ENCODE measurements around the gene C6orf47. TPM values are rescaled to one million over a fixed set of nuclear protein-coding genes. Genes with fewer than 3 reads are reported as not detected.

The C6orf47 gene
- total RNA-seq, 1 donor from 2014 or later, result 19.6 TPM

GRCh38 chr6:31689249-31690110 lies 28.9 kb upstream of the C6orf47 start:
- DNase-seq (ENCODE audit: extremely low read depth, low read depth, low spot score), result no peak

DNA sequence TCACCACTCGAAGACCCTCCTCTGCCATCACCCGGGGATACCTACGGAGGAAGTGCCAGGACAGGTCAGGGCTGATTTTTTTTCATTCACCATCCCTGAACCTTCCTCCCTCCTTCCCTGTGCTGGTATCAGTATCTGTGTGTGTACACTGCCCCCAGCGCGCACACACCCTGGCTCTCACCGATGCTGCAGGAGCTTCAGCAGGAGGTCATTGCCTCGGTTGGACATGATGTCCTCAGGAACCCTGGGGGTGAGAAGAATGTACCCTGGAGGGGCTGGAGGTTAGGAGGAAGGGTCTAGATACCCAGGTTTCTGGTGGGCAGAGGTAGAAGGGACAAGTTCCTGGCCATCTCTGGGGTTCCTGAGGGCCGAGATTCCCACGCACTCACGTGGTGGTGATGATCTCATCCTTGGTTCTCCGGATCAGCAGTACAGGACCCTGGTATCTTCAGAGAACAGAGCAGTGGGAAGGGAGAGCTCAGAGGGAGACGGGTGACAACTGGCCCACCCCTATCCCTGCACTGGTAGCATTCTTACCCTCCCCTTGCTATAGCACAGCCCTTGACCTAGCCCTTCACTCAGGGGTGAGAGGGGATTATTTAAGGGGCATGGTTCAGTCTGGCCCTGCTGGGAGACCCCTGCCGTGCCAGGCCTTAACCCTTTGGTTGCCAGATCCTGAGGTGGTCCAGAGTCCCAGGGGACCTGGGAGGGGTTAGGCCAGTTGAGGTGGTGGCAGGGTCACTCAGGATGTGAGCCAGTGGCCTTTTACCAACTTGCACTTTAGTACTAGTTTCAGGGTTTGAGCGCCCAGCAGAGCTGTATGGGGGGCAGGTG lies 27.5 kb upstream of the C6orf47 start:
- DNase-seq (ENCODE audit: extremely low read depth, low read depth, low spot score), result no peak

DNA sequence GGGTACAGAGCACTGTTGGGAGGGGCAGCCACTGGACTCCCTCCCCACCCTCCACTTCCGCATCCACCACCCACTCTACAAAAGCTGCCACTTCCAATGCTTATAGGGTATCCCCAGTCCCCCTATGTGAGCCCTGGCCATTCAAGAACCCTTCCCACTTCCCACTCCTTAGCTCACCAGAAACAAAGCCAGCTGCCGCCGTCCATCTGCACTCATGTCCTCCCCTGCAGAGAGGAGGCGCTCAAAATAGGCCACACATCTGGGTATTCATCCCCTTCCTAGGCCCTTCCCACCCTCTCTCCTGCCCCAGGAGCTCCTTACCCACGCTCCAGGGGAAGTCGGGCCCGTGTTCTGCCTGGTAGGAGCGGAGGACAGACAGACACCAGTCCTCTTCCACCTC lies 26.7 kb upstream of the C6orf47 start:
- no peak for DNase-seq (ENCODE audit: extremely low read depth, low read depth, low spot score)

DNA sequence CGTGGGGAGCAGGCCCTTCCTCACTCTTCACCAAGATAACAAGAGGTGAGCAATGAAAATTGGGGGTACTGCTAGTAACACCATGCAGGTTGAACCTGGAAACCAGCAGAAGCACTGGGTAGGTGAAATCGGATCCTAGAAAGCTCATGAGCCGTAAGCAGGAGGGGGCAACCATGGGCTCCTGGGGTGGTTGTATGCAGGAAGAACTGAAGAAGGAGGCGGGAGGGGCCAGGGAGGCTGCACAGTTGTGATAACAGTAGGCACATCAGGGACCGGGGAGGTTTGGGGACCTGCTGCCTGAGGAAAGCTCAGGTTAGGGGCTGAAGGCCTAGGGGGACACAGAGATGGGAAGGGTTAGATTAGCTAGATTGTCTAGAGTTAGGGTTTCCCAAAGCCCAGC lies 25.9 kb upstream of the C6orf47 start:
- no peak for DNase-seq (ENCODE audit: extremely low read depth, low read depth, low spot score)

DNA sequence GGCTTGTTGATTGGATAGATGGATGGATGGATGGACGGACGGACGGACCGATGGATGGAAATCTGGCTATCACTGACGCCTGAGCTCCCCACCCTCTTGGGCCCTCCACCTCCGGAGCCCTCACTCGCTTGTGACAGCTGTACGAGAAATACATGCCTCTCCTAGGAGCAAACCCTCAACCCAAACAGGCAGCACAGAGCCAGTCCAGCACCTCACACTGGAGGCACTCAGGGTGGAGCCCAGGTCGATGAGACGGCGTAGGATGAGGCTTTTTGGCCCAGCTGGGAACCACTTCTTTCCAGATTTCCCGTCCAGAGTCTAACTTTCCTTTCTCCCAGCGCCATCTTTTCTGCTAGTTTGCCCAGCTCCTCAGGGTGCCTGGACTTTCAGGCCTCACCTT lies 23.0 kb upstream of the C6orf47 start:
- no peak for DNase-seq (ENCODE audit: extremely low read depth, low read depth, low spot score)

- DNase-seq (ENCODE audit: extremely low read depth, low read depth, low spot score), result no peak
Measured at GRCh38 chr6:31681135-31681671, 20.6 kb upstream of the C6orf47 start.

GRCh38 chr6:31680226-31681134 lies 19.9 kb upstream of the C6orf47 start, which contains the start of gene LY6G5C:
TSS of gene LY6G5C (minus strand) at chr6:31681067. CDS start at chr6:31680373, 694 bp downstream.
- no peak for DNase-seq (ENCODE audit: extremely low read depth, low read depth, low spot score)

DNA sequence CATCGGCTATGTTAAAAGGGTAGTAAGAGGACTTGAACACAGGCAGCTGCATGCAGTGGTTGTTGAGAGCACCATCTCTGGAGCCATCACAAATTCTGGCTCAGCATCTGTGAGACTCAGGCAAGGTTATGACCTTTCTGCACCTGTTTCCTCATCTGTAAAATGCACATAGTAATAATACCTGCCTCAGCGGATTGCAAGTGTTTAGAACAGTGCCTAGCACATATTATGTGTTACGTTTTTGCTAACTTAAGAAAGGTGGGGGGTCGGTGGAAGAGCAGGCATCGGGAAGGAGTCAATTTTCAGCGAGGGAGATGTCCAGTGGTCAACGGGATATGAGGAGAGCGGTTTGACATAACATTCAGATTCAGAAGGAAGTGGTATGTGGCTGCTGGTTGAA lies 17.4 kb upstream of the C6orf47 start:
- DNase-seq (ENCODE audit: extremely low read depth, low read depth, low spot score), result no peak

GRCh38 chr6:31676904-31677303 lies 16.3 kb upstream of the C6orf47 start:
- no peak for DNase-seq (ENCODE audit: extremely low read depth, low read depth, low spot score)

DNA sequence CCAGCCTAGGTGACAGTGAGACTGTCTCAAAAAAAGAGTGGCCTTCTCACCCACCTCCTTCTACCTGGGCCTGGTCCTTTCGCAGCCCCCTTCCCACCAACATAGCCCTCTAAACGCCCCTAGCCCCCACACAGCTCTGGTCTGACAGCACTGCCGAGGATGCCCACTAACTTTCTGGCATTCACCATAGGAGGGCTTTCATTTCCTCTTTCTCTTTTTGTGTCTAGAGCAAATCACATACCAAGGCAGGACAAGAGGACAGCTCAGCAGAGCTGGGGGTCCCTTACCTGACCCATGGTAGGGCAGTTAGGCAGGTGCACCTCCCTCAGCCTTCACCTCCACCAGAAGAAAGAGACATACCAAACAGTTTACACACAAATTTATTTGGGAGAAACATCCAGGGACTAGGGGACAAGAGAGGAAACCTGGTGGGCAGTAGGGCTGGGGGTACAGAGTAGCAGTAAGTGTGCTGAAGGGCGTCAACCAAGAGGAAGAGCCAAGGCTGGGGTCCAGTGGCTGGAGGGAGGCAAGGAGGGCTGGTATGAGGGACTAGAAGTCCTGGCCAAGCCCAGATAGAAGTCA lies 15.8 kb upstream of the C6orf47 start:
- DNase-seq (ENCODE audit: extremely low read depth, low read depth, low spot score), result no peak

- no peak for DNase-seq (ENCODE audit: extremely low read depth, low read depth, low spot score)
Measured at GRCh38 chr6:31669676-31670075, 9.1 kb upstream of the C6orf47 start, which contains the start of gene LY6G5B. TSS of gene LY6G5B (plus strand) at chr6:31669976. CDS start at chr6:31670951, 975 bp downstream.

DNA sequence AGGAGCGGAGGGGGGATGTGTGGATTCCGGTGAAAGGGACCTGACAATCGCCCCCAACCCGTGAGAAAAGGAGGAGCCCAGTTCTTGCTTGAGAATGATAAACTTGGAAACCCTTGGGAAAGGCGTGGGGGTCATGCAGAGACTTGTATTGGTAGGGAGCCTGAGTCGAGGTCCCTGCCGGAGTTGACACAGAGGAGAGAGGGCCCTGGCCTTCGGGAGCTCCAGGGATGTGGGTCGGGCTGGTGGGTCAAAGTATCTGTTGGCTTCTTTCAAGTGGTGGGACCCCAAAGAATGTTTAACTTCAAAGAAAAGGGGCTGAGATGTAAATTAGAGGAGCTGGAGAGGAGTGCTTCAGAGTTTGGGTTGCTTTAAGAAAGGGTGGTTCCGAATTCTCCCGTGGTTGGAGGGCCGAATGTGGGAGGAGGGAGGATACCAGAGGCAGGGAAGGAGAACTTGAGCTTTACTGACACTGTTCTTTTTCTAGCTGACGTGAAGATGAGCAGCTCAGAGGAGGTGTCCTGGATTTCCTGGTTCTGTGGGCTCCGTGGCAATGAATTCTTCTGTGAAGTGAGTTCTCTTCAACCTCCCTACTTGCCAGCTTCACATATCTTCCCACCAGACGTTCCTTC lies 5.9 kb upstream of the C6orf47 start:
- DNase-seq (ENCODE audit: extremely low read depth, low read depth, low spot score), result no peak

GRCh38 chr6:31665501-31666336 lies 5.1 kb upstream of the C6orf47 start, which contains the start of gene CSNK2B:
TSS of gene CSNK2B (plus strand) at chr6:31666080. CDS start at chr6:31666832, 752 bp downstream.
- peak; percentile 75 for DNase-seq (ENCODE audit: extremely low read depth, low read depth, low spot score)

- peak; percentile 80 for DNase-seq (ENCODE audit: extremely low read depth, low read depth, low spot score)
Measured at GRCh38 chr6:31664790-31665500, 4.4 kb upstream of the C6orf47 start, which contains the start of gene GPANK1. TSS of gene GPANK1 (minus strand) at chr6:31664997. CDS start at chr6:31664478, 519 bp downstream.

DNA sequence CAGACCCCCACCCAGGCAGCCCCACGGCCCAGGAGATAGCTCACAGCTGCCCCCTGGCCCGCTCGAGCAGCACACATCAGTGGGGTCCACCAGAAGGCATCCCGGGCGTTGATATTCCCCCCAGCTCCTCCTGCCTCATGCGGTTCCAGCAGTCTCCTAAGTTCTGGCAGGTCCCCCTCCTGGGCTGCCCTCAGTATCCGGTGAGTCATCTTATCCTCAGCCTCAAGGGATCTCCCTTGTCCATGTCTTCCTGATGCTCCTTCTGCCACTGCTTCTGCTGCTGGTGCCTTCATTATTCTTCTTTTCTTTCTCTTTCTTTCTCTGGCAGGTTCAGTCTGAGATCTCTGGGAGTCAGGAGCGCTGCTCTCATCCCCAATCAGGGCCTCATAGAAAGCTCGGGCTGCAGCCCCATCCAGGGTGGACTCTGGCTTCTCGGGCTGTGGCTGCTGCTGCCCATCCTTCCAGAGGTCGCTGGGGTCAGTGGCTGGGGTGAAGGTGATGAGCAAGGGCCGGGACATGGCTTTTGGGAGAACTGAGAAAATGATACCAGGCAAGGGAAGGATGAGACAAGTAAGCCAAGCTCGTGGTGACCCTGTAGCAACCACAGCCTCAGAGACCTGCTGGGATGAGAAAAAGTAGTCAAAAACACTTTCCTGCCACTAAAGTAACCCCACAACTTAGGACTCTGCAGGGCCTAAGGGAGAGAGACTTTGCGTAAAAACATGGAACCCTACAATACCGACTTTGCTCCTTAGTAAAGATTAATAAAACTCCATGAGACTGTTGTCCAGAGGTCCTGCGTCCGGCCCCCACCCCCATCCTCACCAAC lies 3.6 kb upstream of the C6orf47 start:
- no peak for DNase-seq (ENCODE audit: extremely low read depth, low read depth, low spot score)

- DNase-seq (ENCODE audit: extremely low read depth, low read depth, low spot score), result no peak
Measured at GRCh38 chr6:31663126-31663960, 2.8 kb upstream of the C6orf47 start.

All from glomerular endothelial cell (primary cell).